Gastroesophageal sphincter (tissue), 4 donors: ENCODE data around the gene CDH13. TPM values are rescaled to one million over a fixed set of nuclear protein-coding genes. Genes with fewer than 3 reads are reported as not detected.

Source experiments
- ATAC-seq: fragments of 150-250 bp; one replicate; pipeline ENCODE4 v1.9.1; 2016; ENCODE audit warnings: mild to moderate bottlenecking, moderate library complexity
- H3K27ac ChIP-seq, 4 donors: fragments of 200-600 bp; sonication (generic) in 3 of 4; 1 replicate in 3 of 4; 2 replicates in 1 of 4; pipeline ENCODE4 v1.5.1; 2016 to 2019
- H3K27me3 ChIP-seq: fragments of 200-600 bp; sonication (generic); one replicate; pipeline ENCODE4 v1.5.1; 2019
- H3K36me3 ChIP-seq, 2 donors: fragments of 200-600 bp; sonication (generic); one replicate each; pipeline ENCODE4 v1.5.1; 2019; ENCODE audit warnings: control low read depth in 1 of 2
- H3K4me1 ChIP-seq, 3 donors: fragments of 200-600 bp; sonication (generic); 1 replicate in 2 of 3; 2 replicates in 1 of 3; pipeline ENCODE4 v1.5.1; 2016 to 2019; ENCODE audit warnings: control low read depth in 2 of 3
- H3K4me3 ChIP-seq, 2 donors: fragments of 200-600 bp; sonication (generic); one replicate each; pipeline ENCODE4 v1.5.1; 2019; ENCODE audit warnings: mild to moderate bottlenecking in 1 of 2, moderate library complexity in 1 of 2
- H3K9me3 ChIP-seq, 3 donors: fragments of 200-600 bp; sonication (generic); one replicate each; pipeline ENCODE4 v1.5.1; 2017 to 2019; ENCODE audit warnings: control low read depth in 2 of 3
- EP300 ChIP-seq: sonication (generic); formaldehyde crosslinking; IDR thresholded peaks from one replicate; pipeline ENCODE4 v1.6.1; 2017; ENCODE audit warnings: antibody characterized with exemption, mild to moderate bottlenecking
- POLR2A ChIP-seq, 2 donors: fragments of 450-650 bp; IDR thresholded peaks; one replicate each; pipeline ENCODE4 v1.6.1; 2017; ENCODE audit warnings: antibody characterized with exemption in 2 of 2, mild to moderate bottlenecking in 2 of 2, moderate library complexity in 1 of 2
- POLR2AphosphoS5 ChIP-seq: sonication (generic); formaldehyde crosslinking; IDR thresholded peaks from one replicate; pipeline ENCODE4 v1.6.1; 2017; ENCODE audit warnings: antibody characterized with exemption
- WGBS, 2 donors: methylation state at CpG; one replicate each; pipeline ENCODE4 v1.1.5; 2018; ENCODE audit warnings: low coverage in 1 of 2; 5-methylcytosine and 5-hydroxymethylcytosine counted together
- total RNA-seq, 4 donors: library from RNA; depleted of rRNA; stranded (reverse); fragments of >200 nt; gene quantifications; one replicate each; pipeline ENCODE4 v1.1.0, GENCODE V29; 2016
- TF ChIP-seq, protein P1 (sequence below), 4 experiments: fragments of 200-600 bp in 2 of 4; fragments of 450-650 bp in 2 of 4; sonication (generic) in 1 of 4; IDR thresholded peaks; one replicate each; pipeline ENCODE4 v1.5.1; 2017 to 2019; ENCODE audit warnings: antibody characterized with exemption in 4 of 4, mild to moderate bottlenecking in 2 of 4, moderate library complexity in 2 of 4

CDH13 gene
- total RNA-seq, 4 donors from 2014 or later = 4.2 to 22.3 (median 11.4) TPM

DNA sequence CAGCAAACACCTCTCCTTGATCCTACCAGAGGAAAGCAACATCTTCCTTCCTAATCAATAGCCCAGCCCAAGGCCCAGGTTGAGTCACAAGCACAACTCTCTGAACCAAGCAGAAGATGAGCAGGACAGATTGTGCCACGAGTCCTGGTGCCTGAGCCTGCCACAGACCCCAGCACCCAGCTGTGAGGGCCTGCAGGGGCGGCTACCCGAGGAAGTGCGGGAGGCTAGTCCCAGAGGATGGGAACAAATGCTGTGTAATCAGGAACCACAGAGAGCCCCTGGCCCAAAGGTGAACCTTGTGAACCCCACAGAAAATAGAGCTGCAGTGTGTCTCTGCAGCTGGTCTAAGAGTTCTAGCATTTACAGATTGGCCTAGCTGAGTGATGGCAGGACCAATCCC, 1054.2 kb downstream of the CDH13 start:
- Histone ChIP-seq H3K27me3 (no peaks in the 10 kb centered on the region), H3K9me3 (no peaks in the 10 kb centered on the region), H3K4me1 (no peaks in the 10 kb centered on the region), H3K4me3 (no peak overlapping the region), H3K27ac (no peak overlapping the region), H3K36me3 (no peaks in the 10 kb centered on the region)
- WGBS, 2 donors = no CpG with 5 or more reads among the region's 4 CpGs
- ATAC-seq = no peak
- TF ChIP-seq, protein P1, sequence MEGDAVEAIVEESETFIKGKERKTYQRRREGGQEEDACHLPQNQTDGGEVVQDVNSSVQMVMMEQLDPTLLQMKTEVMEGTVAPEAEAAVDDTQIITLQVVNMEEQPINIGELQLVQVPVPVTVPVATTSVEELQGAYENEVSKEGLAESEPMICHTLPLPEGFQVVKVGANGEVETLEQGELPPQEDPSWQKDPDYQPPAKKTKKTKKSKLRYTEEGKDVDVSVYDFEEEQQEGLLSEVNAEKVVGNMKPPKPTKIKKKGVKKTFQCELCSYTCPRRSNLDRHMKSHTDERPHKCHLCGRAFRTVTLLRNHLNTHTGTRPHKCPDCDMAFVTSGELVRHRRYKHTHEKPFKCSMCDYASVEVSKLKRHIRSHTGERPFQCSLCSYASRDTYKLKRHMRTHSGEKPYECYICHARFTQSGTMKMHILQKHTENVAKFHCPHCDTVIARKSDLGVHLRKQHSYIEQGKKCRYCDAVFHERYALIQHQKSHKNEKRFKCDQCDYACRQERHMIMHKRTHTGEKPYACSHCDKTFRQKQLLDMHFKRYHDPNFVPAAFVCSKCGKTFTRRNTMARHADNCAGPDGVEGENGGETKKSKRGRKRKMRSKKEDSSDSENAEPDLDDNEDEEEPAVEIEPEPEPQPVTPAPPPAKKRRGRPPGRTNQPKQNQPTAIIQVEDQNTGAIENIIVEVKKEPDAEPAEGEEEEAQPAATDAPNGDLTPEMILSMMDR (IDR thresholded peaks at IDR 0.05) = no peak
- no peak for TF ChIP-seq POLR2AphosphoS5
- no peak for TF ChIP-seq EP300
- no peak for TF ChIP-seq POLR2A (IDR thresholded peaks at IDR 0.05)

DNA sequence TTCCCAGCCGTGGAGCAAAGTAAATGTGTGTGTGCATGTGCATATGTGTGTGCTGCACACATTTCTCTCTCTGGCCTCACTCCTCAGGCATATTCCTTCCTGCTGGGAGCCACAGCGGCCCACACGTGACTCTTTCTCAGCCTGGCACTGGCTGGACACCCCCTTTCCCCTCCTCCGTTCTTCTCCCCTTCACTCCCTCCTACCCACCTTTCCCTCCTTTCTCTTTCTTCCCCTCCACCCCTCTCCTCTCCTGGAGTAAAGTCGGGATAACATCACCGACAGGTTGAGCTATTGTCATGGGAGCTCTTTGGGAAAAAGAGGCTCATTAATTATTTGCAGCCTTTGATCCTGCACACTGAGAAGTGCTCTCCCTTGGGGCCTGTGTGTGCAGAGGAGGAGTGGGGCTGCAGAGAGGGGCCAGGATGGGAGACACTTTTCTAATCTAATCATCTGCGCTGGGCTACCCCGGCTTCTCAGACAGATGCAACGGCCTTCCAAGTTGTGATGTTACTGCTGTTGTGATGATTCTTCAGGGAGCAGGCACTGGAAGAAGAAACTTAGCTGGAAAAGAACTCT, 1054.7 kb downstream of the CDH13 start:
- 45 to 60% methylated on average over 7 to 9 of the region's 9 CpGs for WGBS, 2 donors
- H3K27ac ChIP-seq = no peak overlapping the region
- H3K9me3 ChIP-seq = no peaks in the 10 kb centered on the region
- no peak for ATAC-seq
- H3K36me3 ChIP-seq = no peaks in the 10 kb centered on the region
- H3K4me1 ChIP-seq = no peaks in the 10 kb centered on the region
- TF ChIP-seq POLR2AphosphoS5 = no peak
- no peaks in the 10 kb centered on the region for H3K27me3 ChIP-seq
- H3K4me3 ChIP-seq = no peak overlapping the region

DNA sequence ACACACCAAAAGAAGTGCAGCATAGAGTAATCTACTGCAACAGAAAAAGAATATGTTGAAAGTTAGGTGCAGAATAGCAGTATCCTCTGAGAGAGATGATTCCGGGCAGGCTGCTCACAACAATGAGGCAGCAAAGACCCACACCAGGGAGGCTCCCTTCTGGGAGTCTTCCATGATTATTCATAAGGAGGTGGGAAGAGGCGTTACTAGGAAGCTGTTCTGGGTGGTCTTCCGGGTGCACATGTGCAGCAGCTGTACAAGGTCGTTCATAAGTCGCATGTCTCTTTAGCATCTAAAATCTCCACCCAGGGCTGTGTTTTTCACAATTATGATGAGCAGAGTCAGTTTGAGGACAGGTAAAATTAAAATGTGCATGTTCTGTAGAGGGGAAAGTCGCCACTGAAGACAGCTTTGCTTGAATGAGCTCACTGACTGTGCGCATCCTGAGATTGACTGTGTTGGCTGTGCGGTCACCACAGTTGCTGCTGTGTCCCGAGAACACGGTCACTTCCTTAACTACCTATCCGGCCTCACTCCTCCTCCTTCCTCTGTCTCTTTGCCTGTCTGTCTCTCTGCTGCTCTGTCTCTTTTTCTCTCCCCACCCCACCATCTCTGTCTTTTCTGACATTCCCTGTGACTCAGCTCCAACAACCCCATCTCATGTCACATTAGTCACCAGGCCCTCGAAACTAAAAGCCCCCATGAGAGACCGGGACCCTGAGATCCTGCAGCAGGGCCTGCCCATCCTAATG, 1055.5 kb downstream of the CDH13 start:
- H3K27ac ChIP-seq = no peak overlapping the region
- no peak for ATAC-seq
- H3K27me3 ChIP-seq = no peaks in the 10 kb centered on the region
- no peaks in the 10 kb centered on the region for H3K9me3 ChIP-seq
- 59 to 64% methylated on average over 7 to 10 of the region's 13 CpGs for WGBS, 2 donors
- no peaks in the 10 kb centered on the region for H3K4me1 ChIP-seq
- no peaks in the 10 kb centered on the region for H3K36me3 ChIP-seq
- TF ChIP-seq POLR2A (IDR thresholded peaks at IDR 0.05) (no peak), POLR2AphosphoS5 (no peak), EP300 (no peak)
- TF ChIP-seq, protein P1 (IDR thresholded peaks at IDR 0.05) = no peak
- no peak overlapping the region for H3K4me3 ChIP-seq

DNA sequence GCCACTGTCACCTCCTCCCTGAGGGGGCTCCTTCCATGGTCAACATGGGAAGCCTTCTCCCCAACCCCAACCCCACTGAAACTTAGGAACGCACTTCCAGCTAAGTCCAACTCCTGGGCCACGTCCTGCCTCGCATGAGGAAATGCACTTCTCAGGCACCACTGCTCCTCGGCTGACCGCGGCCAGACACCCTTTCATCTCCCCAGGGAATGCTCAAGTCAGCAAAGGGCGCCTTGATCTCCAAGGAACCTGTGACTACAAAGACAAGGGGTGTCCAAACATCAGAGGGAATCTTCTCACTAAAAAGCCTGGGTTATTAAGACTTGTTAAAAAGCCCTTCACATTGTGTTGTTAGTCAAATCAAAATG, 1056.1 kb downstream of the CDH13 start:
- 100% methylated on average over 1 of the region's 7 CpGs; no CpG with 5 or more reads in 1 of the 2 donors for WGBS, 2 donors
- Histone ChIP-seq H3K4me1 (no peaks in the 10 kb centered on the region), H3K36me3 (no peaks in the 10 kb centered on the region), H3K4me3 (no peak overlapping the region), H3K27ac (no peak overlapping the region), H3K9me3 (no peaks in the 10 kb centered on the region), H3K27me3 (no peaks in the 10 kb centered on the region)
- ATAC-seq = no peak
- TF ChIP-seq POLR2AphosphoS5 (no peak), POLR2A (IDR thresholded peaks at IDR 0.05) (no peak), EP300 (no peak)
- TF ChIP-seq, protein P1 (IDR thresholded peaks at IDR 0.05) = no peak

DNA sequence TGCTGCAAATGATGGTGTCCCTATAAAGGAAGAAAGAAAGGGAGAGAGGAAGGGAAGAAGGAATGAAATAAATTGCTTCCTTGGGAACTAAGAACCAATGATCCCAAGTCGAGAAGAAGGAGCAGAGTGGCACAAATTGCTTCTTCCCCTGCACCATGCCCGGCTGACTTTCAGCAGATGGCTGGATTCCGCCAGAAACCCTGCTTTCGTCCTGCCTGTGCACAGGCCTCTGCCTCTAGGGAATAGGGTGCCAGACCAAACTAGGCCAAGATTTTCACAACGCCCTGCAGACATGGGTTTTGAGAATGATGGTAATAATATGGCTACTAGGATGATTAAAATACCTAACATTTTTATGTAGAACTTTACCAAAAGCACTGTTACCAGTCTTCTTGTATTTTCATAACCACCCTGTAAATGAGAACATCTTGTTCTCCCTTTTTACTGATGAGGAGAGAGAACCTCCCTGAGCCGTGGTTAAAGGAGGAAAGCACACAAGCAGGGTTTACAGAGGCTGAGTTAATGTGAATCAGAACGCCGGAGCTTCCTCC, 1058.9 kb downstream of the CDH13 start:
- peaks cover 0 to 13% (median 2%) of the 10 kb centered on the region in 3 donors for H3K4me1 ChIP-seq
- WGBS, 2 donors = 84 to 94% methylated on average over 3 to 8 of the region's 8 CpGs
- no peaks in the 10 kb centered on the region for H3K9me3 ChIP-seq
- H3K27me3 ChIP-seq = no peaks in the 10 kb centered on the region
- H3K4me3 ChIP-seq = no peak overlapping the region
- ATAC-seq = no peak
- H3K27ac ChIP-seq = no peak overlapping the region
- no peak for TF ChIP-seq EP300
- no peak for TF ChIP-seq POLR2A (IDR thresholded peaks at IDR 0.05)
- TF ChIP-seq POLR2AphosphoS5 = no peak
- TF ChIP-seq, protein P1 (IDR thresholded peaks at IDR 0.05) = no peak
- no peaks in the 10 kb centered on the region for H3K36me3 ChIP-seq
